ENCODE data around the gene PAPSS2. TPM values are rescaled to one million over a fixed set of nuclear protein-coding genes. Genes with fewer than 3 reads are reported as not detected.

The PAPSS2 gene
- total and polyA plus RNA-seq, 2 experiments from 2014 or later: 13.2 to 19.6 TPM

DNA sequence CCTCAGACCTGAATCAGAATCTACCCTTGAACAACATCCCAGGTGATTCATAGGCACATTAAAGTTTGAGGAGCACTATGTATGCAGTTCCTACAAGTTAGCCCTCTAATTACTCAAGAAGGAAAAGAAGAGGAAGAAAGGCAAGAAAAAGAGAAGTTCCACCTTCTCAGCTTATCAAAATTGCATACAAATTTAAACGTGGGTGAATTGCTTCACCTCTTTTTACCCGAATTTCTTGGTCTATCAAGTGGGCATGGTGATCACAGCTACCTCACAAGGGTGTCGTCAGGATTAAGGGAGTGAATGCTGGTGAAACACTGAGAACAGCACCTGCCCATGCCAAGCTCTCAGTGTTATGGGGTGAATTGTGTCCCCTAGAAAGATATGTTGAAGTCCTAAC, 43.8 kb upstream of the PAPSS2 start (continued):
- TF ChIP-seq, protein P1, sequence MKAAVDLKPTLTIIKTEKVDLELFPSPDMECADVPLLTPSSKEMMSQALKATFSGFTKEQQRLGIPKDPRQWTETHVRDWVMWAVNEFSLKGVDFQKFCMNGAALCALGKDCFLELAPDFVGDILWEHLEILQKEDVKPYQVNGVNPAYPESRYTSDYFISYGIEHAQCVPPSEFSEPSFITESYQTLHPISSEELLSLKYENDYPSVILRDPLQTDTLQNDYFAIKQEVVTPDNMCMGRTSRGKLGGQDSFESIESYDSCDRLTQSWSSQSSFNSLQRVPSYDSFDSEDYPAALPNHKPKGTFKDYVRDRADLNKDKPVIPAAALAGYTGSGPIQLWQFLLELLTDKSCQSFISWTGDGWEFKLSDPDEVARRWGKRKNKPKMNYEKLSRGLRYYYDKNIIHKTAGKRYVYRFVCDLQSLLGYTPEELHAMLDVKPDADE (IDR thresholded peaks at IDR 0.05): no peak
- TF ChIP-seq EZH2 (IDR thresholded peaks at IDR 0.05; ENCODE audit: low read depth, unreplicated experiment) (no peak), JUNB (IDR thresholded peaks at IDR 0.05; ENCODE audit: unreplicated experiment) (no peak), STAT1 (IDR thresholded peaks at IDR 0.05; ENCODE audit: unreplicated experiment) (no peak), EZH2phosphoT487 (IDR thresholded peaks at IDR 0.05; ENCODE audit: unreplicated experiment) (no peak), POLR2AphosphoS5 (IDR thresholded peaks at IDR 0.05; ENCODE audit: low read depth) (no peak)
- TF ChIP-seq, protein P2, sequence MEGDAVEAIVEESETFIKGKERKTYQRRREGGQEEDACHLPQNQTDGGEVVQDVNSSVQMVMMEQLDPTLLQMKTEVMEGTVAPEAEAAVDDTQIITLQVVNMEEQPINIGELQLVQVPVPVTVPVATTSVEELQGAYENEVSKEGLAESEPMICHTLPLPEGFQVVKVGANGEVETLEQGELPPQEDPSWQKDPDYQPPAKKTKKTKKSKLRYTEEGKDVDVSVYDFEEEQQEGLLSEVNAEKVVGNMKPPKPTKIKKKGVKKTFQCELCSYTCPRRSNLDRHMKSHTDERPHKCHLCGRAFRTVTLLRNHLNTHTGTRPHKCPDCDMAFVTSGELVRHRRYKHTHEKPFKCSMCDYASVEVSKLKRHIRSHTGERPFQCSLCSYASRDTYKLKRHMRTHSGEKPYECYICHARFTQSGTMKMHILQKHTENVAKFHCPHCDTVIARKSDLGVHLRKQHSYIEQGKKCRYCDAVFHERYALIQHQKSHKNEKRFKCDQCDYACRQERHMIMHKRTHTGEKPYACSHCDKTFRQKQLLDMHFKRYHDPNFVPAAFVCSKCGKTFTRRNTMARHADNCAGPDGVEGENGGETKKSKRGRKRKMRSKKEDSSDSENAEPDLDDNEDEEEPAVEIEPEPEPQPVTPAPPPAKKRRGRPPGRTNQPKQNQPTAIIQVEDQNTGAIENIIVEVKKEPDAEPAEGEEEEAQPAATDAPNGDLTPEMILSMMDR (conservative IDR thresholded peaks at IDR 0.05; ENCODE audit: low read depth in 2 of 2): no peak
- TF ChIP-seq, protein P3, sequence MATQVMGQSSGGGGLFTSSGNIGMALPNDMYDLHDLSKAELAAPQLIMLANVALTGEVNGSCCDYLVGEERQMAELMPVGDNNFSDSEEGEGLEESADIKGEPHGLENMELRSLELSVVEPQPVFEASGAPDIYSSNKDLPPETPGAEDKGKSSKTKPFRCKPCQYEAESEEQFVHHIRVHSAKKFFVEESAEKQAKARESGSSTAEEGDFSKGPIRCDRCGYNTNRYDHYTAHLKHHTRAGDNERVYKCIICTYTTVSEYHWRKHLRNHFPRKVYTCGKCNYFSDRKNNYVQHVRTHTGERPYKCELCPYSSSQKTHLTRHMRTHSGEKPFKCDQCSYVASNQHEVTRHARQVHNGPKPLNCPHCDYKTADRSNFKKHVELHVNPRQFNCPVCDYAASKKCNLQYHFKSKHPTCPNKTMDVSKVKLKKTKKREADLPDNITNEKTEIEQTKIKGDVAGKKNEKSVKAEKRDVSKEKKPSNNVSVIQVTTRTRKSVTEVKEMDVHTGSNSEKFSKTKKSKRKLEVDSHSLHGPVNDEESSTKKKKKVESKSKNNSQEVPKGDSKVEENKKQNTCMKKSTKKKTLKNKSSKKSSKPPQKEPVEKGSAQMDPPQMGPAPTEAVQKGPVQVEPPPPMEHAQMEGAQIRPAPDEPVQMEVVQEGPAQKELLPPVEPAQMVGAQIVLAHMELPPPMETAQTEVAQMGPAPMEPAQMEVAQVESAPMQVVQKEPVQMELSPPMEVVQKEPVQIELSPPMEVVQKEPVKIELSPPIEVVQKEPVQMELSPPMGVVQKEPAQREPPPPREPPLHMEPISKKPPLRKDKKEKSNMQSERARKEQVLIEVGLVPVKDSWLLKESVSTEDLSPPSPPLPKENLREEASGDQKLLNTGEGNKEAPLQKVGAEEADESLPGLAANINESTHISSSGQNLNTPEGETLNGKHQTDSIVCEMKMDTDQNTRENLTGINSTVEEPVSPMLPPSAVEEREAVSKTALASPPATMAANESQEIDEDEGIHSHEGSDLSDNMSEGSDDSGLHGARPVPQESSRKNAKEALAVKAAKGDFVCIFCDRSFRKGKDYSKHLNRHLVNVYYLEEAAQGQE (IDR thresholded peaks at IDR 0.05; ENCODE audit: unreplicated experiment): no peak

DNA sequence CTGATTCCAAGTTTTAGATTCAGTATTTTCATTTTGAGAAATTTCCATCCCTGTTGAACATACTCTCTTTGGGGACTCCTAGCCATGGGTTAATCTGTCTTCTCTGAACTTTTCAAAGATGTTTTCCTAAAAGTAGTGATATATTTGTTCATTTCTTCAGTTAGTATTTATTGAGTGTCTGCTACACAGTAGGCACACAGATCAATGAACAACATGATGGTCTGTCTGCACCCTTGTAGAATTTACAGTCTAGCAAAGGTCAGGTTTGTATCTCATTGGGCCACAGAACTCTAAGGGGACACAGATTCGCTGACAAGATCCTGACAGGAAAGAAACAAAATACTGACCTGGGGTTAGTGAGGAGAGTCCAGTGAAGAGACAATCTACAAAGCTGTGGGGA, 42.2 kb upstream of the PAPSS2 start:
- Mint-ChIP-seq H3K27me3 (ENCODE audit: insufficient read depth, low read depth, poor library complexity) (no peaks in the 10 kb centered on the region), H3K4me1 (peaks cover 29% of the 10 kb centered on the region), H3K9me3 (peaks cover 5% of the 10 kb centered on the region), H3K36me3 (ENCODE audit: low read depth) (peaks cover 2% of the 10 kb centered on the region), H3K27ac (no peak overlapping the region), H3K4me3 (no peak overlapping the region)
- no peak overlapping the region for H3K4me2 ChIP-seq
- H3K4me3 ChIP-seq: no peak overlapping the region
- H3F3A ChIP-seq (replicated peaks; ENCODE audit: low read depth): no peaks in the 10 kb centered on the region
- TF ChIP-seq STAT1 (IDR thresholded peaks at IDR 0.05; ENCODE audit: unreplicated experiment): no peak
- no peak for TF ChIP-seq ZNF114 (CRISPR knock-in tag; IDR thresholded peaks at IDR 0.05)
- no peak for TF ChIP-seq POLR2AphosphoS5 (IDR thresholded peaks at IDR 0.05; ENCODE audit: low read depth)
- no peak for TF ChIP-seq JUNB (IDR thresholded peaks at IDR 0.05; ENCODE audit: unreplicated experiment)
- TF ChIP-seq, protein P3 (IDR thresholded peaks at IDR 0.05; ENCODE audit: unreplicated experiment): no peak
- no peak for TF ChIP-seq NANOG (IDR thresholded peaks at IDR 0.05; ENCODE audit: borderline replicate concordance)
- no peak for TF ChIP-seq EZH2 (IDR thresholded peaks at IDR 0.05; ENCODE audit: low read depth, unreplicated experiment)
- no peak for TF ChIP-seq CREB1 (CRISPR knock-in tag; IDR thresholded peaks at IDR 0.05; ENCODE audit: low read depth)
- no peak for TF ChIP-seq EZH2phosphoT487 (IDR thresholded peaks at IDR 0.05; ENCODE audit: unreplicated experiment)
- no peak for TF ChIP-seq ZNF331 (CRISPR knock-in tag; IDR thresholded peaks at IDR 0.05; ENCODE audit: low read depth)
- H3K79me2 ChIP-seq (replicated peaks; ENCODE audit: insufficient read depth): no peaks in the 10 kb centered on the region
- H4K20me1 ChIP-seq (replicated peaks; ENCODE audit: insufficient read depth): no peaks in the 10 kb centered on the region
- H3K4me1 ChIP-seq (ENCODE audit: insufficient read depth): peaks cover 20% of the 10 kb centered on the region
- peaks cover 12% of the 10 kb centered on the region; the same call in 1 of the 2 replicates for H3K9me2 ChIP-seq (ENCODE audit: insufficient read depth)
- H2AFZ ChIP-seq: no peak overlapping the region
- no peaks in the 10 kb centered on the region for H3K27me3 ChIP-seq (ENCODE audit: insufficient read depth)
- ATAC-seq (no peak), DNase-seq (ENCODE audit: low spot score) (no peak)
- no peak overlapping the region for H3K27ac ChIP-seq (ENCODE audit: low read depth)
- H3K36me3 ChIP-seq (ENCODE audit: insufficient read depth): no peaks in the 10 kb centered on the region

Data from GM23338 (cell line).